Stomach (tissue), 9 donors: ENCODE measurements around the gene CD52. TPM values are rescaled to one million over a fixed set of nuclear protein-coding genes. Genes with fewer than 3 reads are reported as not detected.

ENCODE experiments used
- DNase-seq, 2 donors: peaks; one replicate each; pipeline versions ENCODE4 v3.0.0 to v3.0.0-alpha.2; 2013 to 2019
- H3K27ac ChIP-seq, 5 donors: fragments of 200-600 bp in 4 of 5; sonication (generic) in 4 of 5; one replicate each; pipeline ENCODE4 v1.5.1; 2013 to 2019; ENCODE audit warnings: mild to moderate bottlenecking in 1 of 5, moderate library complexity in 1 of 5
- H3K27me3 ChIP-seq, 3 donors: fragments of 200-600 bp; sonication (generic); one replicate each; pipeline ENCODE4 v1.5.1; 2017 to 2019; ENCODE audit warnings: mixed run types in 1 of 3
- H3K36me3 ChIP-seq, 4 donors: fragments of 200-600 bp; sonication (generic); 1 replicate in 3 of 4; 2 replicates in 1 of 4; pipeline ENCODE4 v1.5.1; 2016 to 2019
- H3K4me1 ChIP-seq, 4 donors: fragments of 200-600 bp; sonication (generic); one replicate each; pipeline ENCODE4 v1.5.1; 2016 to 2019
- H3K4me3 ChIP-seq, 4 donors: fragments of 200-600 bp; sonication (generic) in 3 of 4; one replicate each; pipeline ENCODE4 v1.5.1; 2016 to 2019; ENCODE audit warnings: mild to moderate bottlenecking in 1 of 4
- H3K9me3 ChIP-seq, 4 donors: fragments of 200-600 bp; sonication (generic); one replicate each; pipeline ENCODE4 v1.5.1; 2016 to 2019
- CTCF ChIP-seq, 7 experiments: fragments of 450-650 bp in 4 of 7; fragments of 200-600 bp in 3 of 7; sonication (generic) in 3 of 7; IDR thresholded peaks; one replicate each; pipeline ENCODE4 v1.5.1; 2016 to 2019; ENCODE audit warnings: antibody characterized with exemption in 7 of 7, control low read depth in 2 of 7, mild to moderate bottlenecking in 1 of 7
- EP300 ChIP-seq: sonication (generic); formaldehyde crosslinking; IDR thresholded peaks from one replicate; pipeline ENCODE4 v1.6.1; 2017; ENCODE audit warnings: antibody characterized with exemption
- POLR2A ChIP-seq, 4 donors: fragments of 450-650 bp; IDR thresholded peaks; one replicate each; pipeline ENCODE4 v1.6.1; 2016; ENCODE audit warnings: antibody characterized with exemption in 4 of 4, control low read depth in 2 of 4, mild to moderate bottlenecking in 1 of 4, moderate library complexity in 1 of 4
- POLR2AphosphoS5 ChIP-seq, 3 donors: sonication (generic); formaldehyde crosslinking; IDR thresholded peaks; one replicate each; pipeline ENCODE4 v1.6.1; 2016; ENCODE audit warnings: antibody characterized with exemption in 3 of 3
- WGBS, 5 donors: extraction: QIAGEN DNeasy Blood & Tissue Kit in 3 of 5; methylation state at CpG; one replicate each; pipeline versions ENCODE4 v1.1.5 to v1.1.7; 2013 to 2018; 5-methylcytosine and 5-hydroxymethylcytosine counted together
- intact Hi-C: fragments of 100-400 bp; cut with DNase I; formaldehyde crosslinking; loops from one replicate; pipeline ENCODE4 v1.15.1; 2023; ENCODE audit warnings: low total_unique reads
- polyA plus RNA-seq, 3 donors: library from polyadenylated mRNA; stranded (reverse); fragments of 200-250 nt; gene quantifications; one replicate each; pipeline ENCODE4 v1.2.3, GENCODE V29; 2013
- total RNA-seq, 5 donors: library from RNA; depleted of rRNA; stranded (reverse); fragments of >200 nt; gene quantifications; one replicate each; pipeline versions ENCODE4 v1.1.0 to v1.2.3, GENCODE V29; 2014 to 2016
- donor health status: healthy with polysubstance abuse.
- donor health status: Bipolar disorder and iron deficiency.
- donor health status: healthy.

CD52 gene
- total and polyA plus RNA-seq, 8 donors: 5.1 to 68.2 (median 21.2) TPM; not detected in 2

DNA sequence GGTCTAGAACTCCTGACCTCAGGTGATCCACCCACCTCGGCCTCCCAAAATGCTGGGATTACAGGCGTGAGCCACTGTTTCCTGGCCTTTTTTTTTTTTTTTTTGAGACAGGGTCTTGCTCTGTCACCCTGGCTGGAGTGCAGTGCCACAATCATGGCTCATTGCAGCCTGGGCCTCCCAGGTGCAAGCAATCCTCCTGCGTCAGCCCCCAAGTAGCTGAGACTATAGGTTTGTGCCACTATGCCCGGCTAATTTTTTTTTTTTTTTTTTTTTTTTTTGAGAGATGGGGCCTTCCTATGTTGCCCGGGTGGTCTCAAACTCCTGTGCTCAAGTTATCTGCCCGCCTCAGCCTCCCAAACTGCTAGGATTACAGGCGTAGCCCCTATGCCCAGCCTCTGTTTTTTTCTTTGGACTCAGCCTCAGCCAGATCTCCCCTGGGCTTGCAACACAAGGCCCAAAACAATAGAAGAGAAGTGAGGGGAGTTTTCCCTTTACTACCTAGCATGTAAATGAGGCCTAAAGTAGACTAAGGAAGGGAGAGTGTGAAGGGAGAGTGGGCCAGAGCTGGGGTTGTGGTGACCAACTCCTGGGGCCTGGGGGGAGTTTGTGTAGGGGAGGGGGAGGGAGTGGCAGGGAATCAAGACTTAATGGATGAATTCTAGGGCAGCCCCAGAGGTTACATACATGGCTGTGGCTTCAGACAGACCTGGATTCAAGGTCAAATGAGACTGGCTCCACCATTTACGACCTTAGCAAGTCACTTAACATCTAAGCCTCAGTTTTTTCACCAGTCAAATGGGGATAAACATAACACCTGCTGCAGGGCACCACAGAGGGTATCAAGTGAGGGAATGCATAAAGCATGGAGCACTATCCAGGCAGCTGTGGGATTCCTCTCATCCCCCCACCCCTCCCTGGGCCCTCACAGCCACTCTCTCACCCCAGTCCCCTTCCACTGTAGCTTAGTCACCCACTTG lies 1.6 kb upstream of the CD52 start:
- H3K4me1 ChIP-seq: peaks cover 0 to 26% (median 4%) of the 10 kb centered on the region in 4 donors
- 82 to 90% (median 85%) methylated on average over 8 of the region's 8 CpGs for WGBS, 5 donors
- no peaks in the 10 kb centered on the region for H3K9me3 ChIP-seq

GRCh38 chr1:26317146-26317545 lies 612 bp upstream of the CD52 start:
- Histone ChIP-seq H3K4me1 (peaks cover 0 to 34% (median 10%) of the 10 kb centered on the region in 4 donors), H3K27me3 (peaks cover 0 to 10% (median 0%) of the 10 kb centered on the region in 3 donors), H3K36me3 (no peaks in the 10 kb centered on the region), H3K9me3 (no peaks in the 10 kb centered on the region), H3K27ac (peak overlapping the region in 2 of 5 donors; percentile 48 to 73), H3K4me3 (no peak overlapping the region)
- WGBS, 5 donors: 81 to 90% (median 85%) methylated on average over 2 of the region's 2 CpGs
- no peak for TF ChIP-seq EP300
- intact Hi-C loops: no loop called here
- no peak for DNase-seq

More for the DNA sequence above, 1.6 kb upstream of the CD52 start:
- peaks cover 0 to 10% (median 0%) of the 10 kb centered on the region in 3 donors for H3K27me3 ChIP-seq
- H3K4me3 ChIP-seq: no peak overlapping the region
- DNase-seq: no peak
- TF ChIP-seq POLR2AphosphoS5 (IDR thresholded peaks at IDR 0.05): no peak
- TF ChIP-seq CTCF (IDR thresholded peaks at IDR 0.05): no peak
- no peak for TF ChIP-seq EP300
- TF ChIP-seq POLR2A (IDR thresholded peaks at IDR 0.05): no peak
- no peaks in the 10 kb centered on the region for H3K36me3 ChIP-seq
- H3K27ac ChIP-seq: peak overlapping the region in 3 of 5 donors; percentile 34 to 73 (median 49)
- intact Hi-C loops: no loop called here

DNA sequence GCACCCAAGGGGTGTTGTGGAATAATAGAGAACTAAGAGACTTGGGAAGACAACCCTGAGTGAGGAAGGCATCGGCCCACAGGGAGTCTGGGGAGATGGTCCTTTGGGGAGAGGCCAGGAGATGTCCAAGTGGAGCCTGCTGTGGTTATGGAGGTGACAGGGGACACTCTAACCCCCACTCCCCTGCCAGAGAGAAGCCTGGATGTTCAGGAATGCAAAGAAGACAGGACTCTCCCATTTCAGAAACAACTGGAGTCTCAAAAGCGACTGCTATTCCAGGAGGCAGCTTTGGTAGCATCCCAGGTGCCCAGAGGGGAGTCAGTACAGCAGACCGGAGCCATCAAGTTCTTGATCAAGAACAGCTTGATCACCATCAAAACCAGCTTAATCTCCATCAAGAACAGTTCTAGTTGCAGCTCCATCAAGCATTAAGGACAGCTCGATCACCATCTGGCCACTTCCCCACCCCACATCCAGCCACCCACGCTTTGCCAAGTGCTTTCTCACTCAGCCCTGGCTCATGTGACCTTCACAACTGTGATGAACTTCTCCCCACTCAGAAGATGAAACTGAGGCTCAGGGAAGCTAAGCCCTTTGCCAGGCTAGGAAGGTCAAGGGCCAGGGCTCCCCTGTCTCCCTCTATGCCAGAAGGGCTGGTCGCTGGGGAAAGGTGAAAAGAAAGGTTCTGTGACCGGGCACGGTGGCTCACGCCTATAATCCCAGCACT lies 743 bp downstream of the CD52 start:
- no peak for DNase-seq
- Histone ChIP-seq H3K4me3 (peak overlapping the region; percentile 8 to 40 (median 30)), H3K4me1 (peaks cover 0 to 35% (median 10%) of the 10 kb centered on the region in 4 donors), H3K36me3 (no peaks in the 10 kb centered on the region), H3K27ac (peak overlapping the region in 4 of 5 donors; percentile 44 to 73 (median 50)), H3K9me3 (no peaks in the 10 kb centered on the region), H3K27me3 (peaks cover 0 to 10% (median 0%) of the 10 kb centered on the region in 3 donors)
- no peak for TF ChIP-seq POLR2AphosphoS5 (IDR thresholded peaks at IDR 0.05)
- TF ChIP-seq CTCF (IDR thresholded peaks at IDR 0.05): no peak
- TF ChIP-seq POLR2A (IDR thresholded peaks at IDR 0.05): no peak
- TF ChIP-seq EP300: no peak
- 76 to 84% (median 80%) methylated on average over 9 of the region's 9 CpGs for WGBS, 5 donors
- intact Hi-C loops: no loop called here

GRCh38 chr1:26320896-26321295 lies 3.1 kb downstream of the CD52 start:
- TF ChIP-seq CTCF (IDR thresholded peaks at IDR 0.05): no peak
- TF ChIP-seq EP300: no peak
- TF ChIP-seq POLR2A (IDR thresholded peaks at IDR 0.05): no peak
- no peak for TF ChIP-seq POLR2AphosphoS5 (IDR thresholded peaks at IDR 0.05)
- Histone ChIP-seq H3K9me3 (no peaks in the 10 kb centered on the region), H3K36me3 (no peaks in the 10 kb centered on the region), H3K27me3 (peaks cover 0 to 14% (median 0%) of the 10 kb centered on the region in 3 donors), H3K27ac (no peak overlapping the region), H3K4me1 (peaks cover 0 to 25% (median 10%) of the 10 kb centered on the region in 4 donors), H3K4me3 (no peak overlapping the region)
- DNase-seq: no peak
- WGBS, 5 donors: 49 to 78% (median 55%) methylated on average over 2 of the region's 2 CpGs
- intact Hi-C loops: loop anchor here (5.0 kb wide), 2 partner anchors 34 to 49 kb away; no protein-coding TSS in a partner anchor
